HG02870 (cell line): ENCODE results near the gene BLCAP.

Experiments used
- ATAC-seq: cut with Tn5 transposase; IDR thresholded peaks from one replicate; pipeline ENCODE4 v1.9.1; 2021; ENCODE audit warnings: mild to moderate bottlenecking, moderate library complexity; ENCODE audit not compliant: unreplicated experiment

The BLCAP gene

GRCh38 chr20:37518059-37518458, 9.6 kb downstream of the BLCAP start:
- ATAC-seq: no peak

- ATAC-seq: no peak
Measured at GRCh38 chr20:37516811-37517750, 10.6 kb downstream of the BLCAP start.

DNA sequence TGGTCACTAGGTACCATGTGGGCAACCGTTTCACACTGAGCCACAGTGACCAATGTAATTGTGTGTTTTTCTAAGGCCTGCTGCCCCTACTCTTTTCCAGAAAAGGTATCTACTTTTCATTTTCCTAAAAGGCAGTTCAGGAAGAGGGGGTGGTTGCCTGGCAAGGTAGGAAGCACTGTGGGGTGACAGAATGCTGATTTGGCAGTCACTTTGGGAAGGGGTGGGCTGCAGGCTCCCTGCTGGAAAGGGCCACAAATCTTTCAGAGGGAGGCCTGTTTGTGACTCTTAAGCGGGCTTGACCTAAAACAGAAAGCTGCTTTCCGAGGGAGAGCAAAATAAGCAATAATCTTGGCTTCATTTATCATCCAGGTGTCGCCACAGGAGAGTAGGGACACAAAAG, 11.8 kb downstream of the BLCAP start:
- no peak for ATAC-seq

GRCh38 chr20:37513779-37514359, 13.8 kb downstream of the BLCAP start:
- ATAC-seq: no peak

- no peak for ATAC-seq
Measured at GRCh38 chr20:37511610-37512275, 15.9 kb downstream of the BLCAP start.

- ATAC-seq: no peak
Measured at GRCh38 chr20:37510226-37510625, 17.4 kb downstream of the BLCAP start.

GRCh38 chr20:37506152-37506725, 21.4 kb downstream of the BLCAP start:
- no peak for ATAC-seq

GRCh38 chr20:37505263-37506151, 22.2 kb downstream of the BLCAP start:
- no peak for ATAC-seq

DNA sequence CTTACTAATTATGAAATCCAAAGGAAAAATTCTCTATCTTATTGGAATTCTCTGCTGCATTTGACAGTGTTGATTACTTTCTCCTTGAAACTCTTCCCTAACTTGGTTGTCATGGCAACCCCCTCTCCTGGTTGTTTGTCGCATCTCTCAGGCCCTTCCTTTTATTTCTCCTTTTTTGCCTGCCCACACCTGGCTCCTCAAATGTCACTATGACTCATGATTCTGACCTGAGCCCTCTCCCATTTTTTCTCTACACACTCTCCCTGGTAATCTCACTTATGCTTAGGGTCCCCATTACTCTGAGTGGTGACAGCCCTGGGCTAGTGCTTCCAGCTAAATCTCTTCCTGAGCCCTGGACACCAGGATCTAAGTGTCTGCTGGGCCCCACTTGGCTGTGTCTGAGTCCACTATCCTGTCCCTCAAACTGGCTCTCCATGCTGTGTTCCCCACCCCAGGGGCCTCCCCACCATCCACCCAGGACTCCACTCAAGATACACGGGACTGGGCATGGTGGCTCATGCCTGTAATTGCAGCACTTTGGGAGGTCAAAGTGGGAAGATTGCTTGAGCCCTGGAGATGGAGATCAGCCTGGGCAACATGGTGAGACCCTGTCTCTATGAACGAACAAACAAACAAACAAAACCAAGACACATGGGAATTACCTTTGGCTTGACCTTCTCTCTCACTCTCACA, 23.1 kb downstream of the BLCAP start:
- no peak for ATAC-seq

GRCh38 chr20:37503256-37503927, 24.3 kb downstream of the BLCAP start:
- ATAC-seq: no peak

GRCh38 chr20:37502654-37503053, 25.0 kb downstream of the BLCAP start:
- no peak for ATAC-seq

DNA sequence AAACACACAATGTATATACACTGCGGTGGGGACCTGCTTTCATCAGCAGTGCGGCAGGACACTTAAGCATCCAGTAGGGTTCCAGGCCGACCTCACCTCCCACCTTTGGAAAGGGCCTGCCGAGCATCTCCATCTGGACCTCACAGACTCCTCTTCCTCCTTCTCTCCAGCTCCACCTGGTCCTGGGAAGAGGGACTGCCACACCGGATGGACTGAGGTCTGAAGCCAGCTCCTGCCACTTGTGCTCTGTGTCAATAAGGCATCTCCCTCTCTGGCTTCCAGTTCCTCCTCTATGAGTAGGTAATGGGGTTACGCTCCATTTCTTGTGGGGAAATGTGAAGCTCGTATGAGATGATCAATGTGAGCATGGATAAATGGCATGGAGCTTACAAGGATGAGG, 25.7 kb downstream of the BLCAP start:
- no peak for ATAC-seq

GRCh38 chr20:37500311-37500710, 27.4 kb downstream of the BLCAP start:
- ATAC-seq: no peak

DNA sequence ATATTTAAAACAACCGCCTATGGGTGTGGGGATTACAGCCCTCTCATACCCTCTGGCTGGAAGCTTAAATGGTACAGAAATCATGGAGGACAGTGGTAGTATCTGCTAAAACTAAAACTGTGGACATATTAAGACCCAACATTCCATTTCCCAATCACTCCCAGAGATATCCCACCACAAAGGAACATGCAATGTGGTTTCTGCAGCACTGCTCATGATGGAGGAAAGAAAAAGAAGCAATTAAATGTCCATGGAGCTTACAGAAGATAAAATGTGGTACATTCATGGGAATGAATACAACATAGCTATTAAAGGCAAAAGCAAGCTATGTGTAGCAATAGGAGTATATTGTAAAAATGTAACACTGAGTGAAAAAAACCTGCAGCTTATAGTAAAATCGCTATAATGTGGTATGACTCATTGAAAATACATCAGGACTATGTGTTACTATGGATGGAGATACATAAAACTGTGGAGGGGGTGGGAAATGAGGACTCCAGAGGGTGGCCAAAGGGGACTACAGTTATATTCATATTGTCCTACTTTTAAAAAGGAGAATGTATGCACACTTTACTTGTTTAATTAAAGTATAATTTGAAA, 29.5 kb downstream of the BLCAP start:
- no peak for ATAC-seq

DNA sequence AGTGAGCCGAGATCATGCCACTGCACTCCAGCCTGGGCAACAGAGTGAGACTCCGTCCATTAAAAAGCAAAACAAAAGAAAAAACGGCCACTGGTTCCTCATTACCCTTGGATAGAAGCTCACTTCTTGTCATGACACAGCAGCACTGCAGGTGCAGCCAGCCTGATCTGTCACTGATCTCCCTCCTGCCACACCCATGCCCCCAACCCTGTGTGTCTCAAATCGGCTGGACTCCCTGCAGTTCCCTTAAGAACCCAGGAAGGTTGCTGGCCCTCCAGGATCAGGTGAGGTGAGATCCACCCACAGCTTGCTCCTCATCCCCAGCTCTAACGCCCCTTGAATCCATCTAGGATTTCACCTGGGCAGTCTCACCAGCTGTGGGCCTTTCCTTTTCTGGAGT, 32.9 kb downstream of the BLCAP start:
- no peak for ATAC-seq

DNA sequence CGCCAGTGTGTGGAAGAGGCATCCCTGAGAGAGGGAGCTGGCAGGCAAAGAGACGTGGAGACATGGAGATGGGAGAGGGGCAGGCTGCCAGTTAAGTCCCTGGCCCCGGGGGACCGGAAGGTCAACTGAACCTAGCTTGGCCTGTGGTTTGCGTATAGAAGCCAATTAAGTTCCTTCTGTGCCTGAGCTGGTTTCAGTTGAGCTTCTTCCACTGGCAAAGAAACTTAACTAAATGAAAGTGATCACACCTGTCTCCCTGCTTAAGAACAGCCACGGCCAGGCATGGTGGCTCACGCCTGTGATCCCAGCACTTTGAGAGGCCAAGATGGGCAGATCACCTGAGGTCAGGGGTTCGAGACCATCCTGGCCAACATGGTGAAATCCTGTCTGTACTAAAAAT, 33.4 kb downstream of the BLCAP start:
- no peak for ATAC-seq

- no peak for ATAC-seq
Measured at GRCh38 chr20:37492945-37493344, 34.7 kb downstream of the BLCAP start.

DNA sequence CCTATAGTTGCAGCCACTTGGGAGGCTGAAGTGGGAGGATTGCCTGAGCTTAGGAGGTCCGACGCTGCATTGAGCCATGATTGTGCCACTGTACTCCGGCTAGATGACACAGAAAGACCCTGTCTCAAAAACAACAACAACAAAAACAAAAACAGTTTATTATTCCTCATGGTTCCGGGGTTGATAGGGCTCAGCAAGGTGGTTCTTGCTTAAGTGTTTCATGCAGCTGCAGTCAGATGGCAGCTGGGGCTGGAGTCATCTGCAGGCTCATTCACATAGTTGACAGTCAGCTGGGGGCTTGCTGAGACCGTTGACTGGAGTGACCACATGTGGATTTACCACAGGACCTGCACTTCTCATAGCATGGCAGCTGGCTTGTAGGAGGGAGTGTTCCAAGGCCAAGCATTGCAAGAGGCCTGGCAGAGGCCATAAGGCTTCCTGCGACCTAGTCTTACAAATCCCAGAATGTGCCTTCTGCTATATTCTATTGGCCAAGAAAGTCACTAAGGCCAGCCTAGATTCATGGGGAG, 35.5 kb downstream of the BLCAP start:
- ATAC-seq: no peak
